NCI-H446 treated with DMSO at 0.1 percent for 48 hours (cell line): ENCODE measurements around the gene LARGE2.

Source experiments
- DNase-seq: peaks from one replicate; lab custom pipeline; 2025; lab: John Stamatoyannopoulos, UW

Gene LARGE2

DNA sequence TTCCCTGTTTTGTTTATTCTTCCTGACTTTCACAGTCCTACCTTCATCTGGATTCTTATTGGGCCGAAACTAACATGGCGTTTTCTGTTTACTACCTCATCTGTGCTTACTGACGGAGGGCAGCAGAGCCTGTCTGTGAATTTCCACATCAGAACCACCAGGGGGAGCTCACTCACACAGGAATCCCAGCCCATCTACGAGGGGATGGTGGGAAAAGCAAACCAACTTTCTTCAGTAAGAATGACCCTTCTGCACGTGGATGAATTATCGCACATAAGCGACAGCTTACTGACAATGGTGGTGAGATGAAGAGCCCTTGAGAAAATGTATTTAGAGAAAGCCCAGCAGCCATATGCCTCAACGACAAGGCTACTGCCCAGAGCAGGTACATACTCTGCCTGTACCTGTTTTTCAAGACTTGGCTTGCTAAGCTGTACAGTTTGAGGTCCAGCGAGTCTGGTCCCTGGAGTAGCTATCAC is 42.5 kb downstream of the LARGE2 start:
- DNase-seq = peak; percentile 63

DNA sequence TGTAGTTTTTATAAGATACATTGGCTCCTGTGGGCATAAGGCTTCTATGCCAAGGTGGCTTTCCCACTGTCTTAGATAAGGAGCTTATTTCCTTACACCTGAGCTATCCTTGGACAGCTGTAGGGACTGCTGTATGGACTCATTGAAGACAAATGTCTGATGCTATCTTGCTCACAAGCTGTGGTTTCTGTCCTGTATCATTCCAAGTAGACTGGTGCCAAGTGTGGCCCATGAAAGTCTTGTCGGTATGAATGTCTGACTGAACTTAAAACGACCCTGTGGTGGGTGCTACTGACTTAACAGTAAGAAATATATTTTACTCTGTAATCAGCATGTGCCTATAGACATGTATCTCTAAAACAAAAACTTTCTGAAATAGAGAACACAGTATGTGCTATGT is 45.0 kb downstream of the LARGE2 start:
- no peak for DNase-seq

DNA sequence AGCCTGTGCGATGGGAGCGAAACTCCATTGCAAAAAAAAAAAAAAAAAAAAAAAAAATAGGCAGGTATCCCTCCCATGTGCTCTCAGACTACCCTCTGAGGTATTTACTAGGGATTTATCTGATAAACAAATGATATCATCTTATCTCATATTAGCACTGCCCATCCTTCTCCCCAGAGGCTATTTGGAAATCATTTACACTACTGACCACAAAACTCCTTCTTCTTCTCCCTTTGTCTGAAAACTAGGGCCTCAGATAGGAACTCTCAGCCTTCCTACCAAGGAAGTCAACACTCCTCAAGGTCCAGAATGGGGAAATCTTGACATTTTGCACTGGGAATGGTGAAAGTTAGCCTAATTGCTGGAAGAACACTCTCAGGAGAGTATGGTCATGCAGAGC is 46.4 kb downstream of the LARGE2 start:
- no peak for DNase-seq

DNA sequence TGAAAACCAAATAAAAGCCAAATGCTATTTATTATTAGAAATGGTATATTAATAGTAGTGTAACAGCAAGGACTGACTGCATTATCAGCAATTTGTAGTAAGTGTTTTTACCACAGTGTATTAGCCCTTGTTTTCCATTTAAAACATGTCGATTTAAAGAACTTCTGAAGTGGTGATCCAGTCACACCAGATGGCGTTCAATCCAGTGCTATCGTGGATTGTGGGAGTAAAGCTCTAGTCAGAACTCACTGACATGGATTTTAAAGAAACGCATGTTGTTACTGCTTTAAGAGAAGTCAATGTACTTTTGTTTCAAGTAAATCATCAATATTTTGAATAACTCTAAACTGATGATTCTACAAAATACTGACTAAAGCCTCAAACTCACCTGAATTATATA is 51.1 kb downstream of the LARGE2 start:
- DNase-seq = no peak

DNA sequence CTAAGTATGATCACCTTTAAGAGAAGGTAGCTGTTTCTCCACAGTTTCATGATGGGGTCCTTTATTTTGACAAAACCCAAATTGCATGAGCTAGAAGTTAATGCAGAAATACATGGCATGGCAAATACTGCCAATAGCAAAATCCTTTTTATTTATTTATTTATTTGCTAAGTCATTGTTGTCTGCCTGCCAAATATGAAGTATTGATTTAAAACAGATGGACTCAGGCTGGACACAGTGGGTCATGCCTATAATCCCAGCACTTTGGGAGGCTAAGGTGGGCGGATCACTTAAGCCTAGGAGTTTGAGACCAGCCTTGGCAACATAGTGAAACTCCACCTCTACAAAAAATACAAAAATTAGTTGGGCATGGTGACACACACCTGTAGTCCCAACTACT is 52.4 kb downstream of the LARGE2 start:
- DNase-seq = no peak
